HEK293 (cell line): ENCODE measurements around the gene LRRC26.

Experiments
- CTCF ChIP-seq: fragments of 450-650 bp; formaldehyde crosslinking; IDR thresholded peaks from 2 replicates; pipeline ENCODE4 v1.5.1; 2016; ENCODE audit warnings: missing biosample characterization, missing genetic modification characterization
- HOXC10 ChIP-seq: sonication (generic); formaldehyde crosslinking; IDR thresholded peaks from 2 replicates; pipeline ENCODE4 v1.8.1; 2023; ENCODE audit warnings: mild to moderate bottlenecking, missing genetic modification reagents
- KLF8 ChIP-seq: fragments of 450-650 bp; formaldehyde crosslinking; IDR thresholded peaks from 2 replicates; pipeline ENCODE4 v1.5.1; 2016; ENCODE audit warnings: missing biosample characterization, missing genetic modification characterization
- SP2 ChIP-seq: fragments of 450-650 bp; formaldehyde crosslinking; IDR thresholded peaks from 2 replicates; pipeline ENCODE4 v1.5.1; 2016; ENCODE audit warnings: missing biosample characterization, missing genetic modification characterization
- ZNF121 ChIP-seq: fragments of 450-650 bp; formaldehyde crosslinking; IDR thresholded peaks from 2 replicates; pipeline ENCODE4 v1.5.1; 2016; ENCODE audit warnings: missing biosample characterization, missing genetic modification characterization
- ZNF18 ChIP-seq: fragments of 450-650 bp; formaldehyde crosslinking; IDR thresholded peaks from 2 replicates; pipeline ENCODE4 v1.5.1; 2016; ENCODE audit warnings: missing biosample characterization, missing genetic modification characterization
- ZNF350 ChIP-seq: fragments of 450-650 bp; formaldehyde crosslinking; IDR thresholded peaks from 2 replicates; pipeline ENCODE4 v1.5.0; 2017; ENCODE audit warnings: missing biosample characterization, mild to moderate bottlenecking, missing genetic modification characterization
- ZNF391 ChIP-seq: fragments of 450-650 bp; formaldehyde crosslinking; IDR thresholded peaks from 2 replicates; pipeline ENCODE4 v1.5.1; 2016; ENCODE audit warnings: low read depth, missing biosample characterization, missing genetic modification characterization, borderline replicate concordance
- ZNF555 ChIP-seq: fragments of 450-650 bp; formaldehyde crosslinking; conservative IDR thresholded peaks from 2 replicates; pipeline ENCODE4 v1.5.1; 2017; ENCODE audit warnings: missing biosample characterization, mild to moderate bottlenecking, missing genetic modification characterization, inconsistent platforms
- ZNF777 ChIP-seq: fragments of 450-650 bp; formaldehyde crosslinking; IDR thresholded peaks from 2 replicates; pipeline ENCODE4 v1.5.1; 2017; ENCODE audit warnings: missing biosample characterization, missing genetic modification characterization, borderline replicate concordance
- ZNF830 ChIP-seq: fragments of 450-650 bp; IDR thresholded peaks from 2 replicates; pipeline ENCODE4 v1.5.0; 2018; ENCODE audit warnings: missing biosample characterization, missing genetic modification characterization, low read depth, mild to moderate bottlenecking, moderate library complexity
- TF ChIP-seq, protein P1 (sequence below): fragments of 450-650 bp; formaldehyde crosslinking; IDR thresholded peaks from 2 replicates; pipeline ENCODE4 v1.5.1; 2016; ENCODE audit warnings: missing biosample characterization, missing genetic modification characterization
- TF ChIP-seq, protein P2 (sequence below): fragments of 450-650 bp; formaldehyde crosslinking; IDR thresholded peaks from 2 replicates; pipeline ENCODE4 v1.5.1; 2016; ENCODE audit warnings: missing biosample characterization, missing genetic modification characterization

GRCh38 chr9:137178201-137178938, 8.5 kb upstream of the LRRC26 start:
- no peak for TF ChIP-seq HOXC10 (CRISPR knock-in tag)
- no peak for TF ChIP-seq CTCF (tag by site-specific recombination)
- TF ChIP-seq KLF8 (tag by site-specific recombination), result no peak
- TF ChIP-seq SP2 (tag by site-specific recombination), result no peak
- TF ChIP-seq ZNF391 (tag by site-specific recombination), result no peak
- TF ChIP-seq ZNF830 (tag by site-specific recombination), result no peak
- TF ChIP-seq, protein P1, sequence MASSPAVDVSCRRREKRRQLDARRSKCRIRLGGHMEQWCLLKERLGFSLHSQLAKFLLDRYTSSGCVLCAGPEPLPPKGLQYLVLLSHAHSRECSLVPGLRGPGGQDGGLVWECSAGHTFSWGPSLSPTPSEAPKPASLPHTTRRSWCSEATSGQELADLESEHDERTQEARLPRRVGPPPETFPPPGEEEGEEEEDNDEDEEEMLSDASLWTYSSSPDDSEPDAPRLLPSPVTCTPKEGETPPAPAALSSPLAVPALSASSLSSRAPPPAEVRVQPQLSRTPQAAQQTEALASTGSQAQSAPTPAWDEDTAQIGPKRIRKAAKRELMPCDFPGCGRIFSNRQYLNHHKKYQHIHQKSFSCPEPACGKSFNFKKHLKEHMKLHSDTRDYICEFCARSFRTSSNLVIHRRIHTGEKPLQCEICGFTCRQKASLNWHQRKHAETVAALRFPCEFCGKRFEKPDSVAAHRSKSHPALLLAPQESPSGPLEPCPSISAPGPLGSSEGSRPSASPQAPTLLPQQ (tag by site-specific recombination), result no peak
- no peak for TF ChIP-seq ZNF350 (tag by site-specific recombination)
- no peak for TF ChIP-seq ZNF555
- TF ChIP-seq, protein P2, sequence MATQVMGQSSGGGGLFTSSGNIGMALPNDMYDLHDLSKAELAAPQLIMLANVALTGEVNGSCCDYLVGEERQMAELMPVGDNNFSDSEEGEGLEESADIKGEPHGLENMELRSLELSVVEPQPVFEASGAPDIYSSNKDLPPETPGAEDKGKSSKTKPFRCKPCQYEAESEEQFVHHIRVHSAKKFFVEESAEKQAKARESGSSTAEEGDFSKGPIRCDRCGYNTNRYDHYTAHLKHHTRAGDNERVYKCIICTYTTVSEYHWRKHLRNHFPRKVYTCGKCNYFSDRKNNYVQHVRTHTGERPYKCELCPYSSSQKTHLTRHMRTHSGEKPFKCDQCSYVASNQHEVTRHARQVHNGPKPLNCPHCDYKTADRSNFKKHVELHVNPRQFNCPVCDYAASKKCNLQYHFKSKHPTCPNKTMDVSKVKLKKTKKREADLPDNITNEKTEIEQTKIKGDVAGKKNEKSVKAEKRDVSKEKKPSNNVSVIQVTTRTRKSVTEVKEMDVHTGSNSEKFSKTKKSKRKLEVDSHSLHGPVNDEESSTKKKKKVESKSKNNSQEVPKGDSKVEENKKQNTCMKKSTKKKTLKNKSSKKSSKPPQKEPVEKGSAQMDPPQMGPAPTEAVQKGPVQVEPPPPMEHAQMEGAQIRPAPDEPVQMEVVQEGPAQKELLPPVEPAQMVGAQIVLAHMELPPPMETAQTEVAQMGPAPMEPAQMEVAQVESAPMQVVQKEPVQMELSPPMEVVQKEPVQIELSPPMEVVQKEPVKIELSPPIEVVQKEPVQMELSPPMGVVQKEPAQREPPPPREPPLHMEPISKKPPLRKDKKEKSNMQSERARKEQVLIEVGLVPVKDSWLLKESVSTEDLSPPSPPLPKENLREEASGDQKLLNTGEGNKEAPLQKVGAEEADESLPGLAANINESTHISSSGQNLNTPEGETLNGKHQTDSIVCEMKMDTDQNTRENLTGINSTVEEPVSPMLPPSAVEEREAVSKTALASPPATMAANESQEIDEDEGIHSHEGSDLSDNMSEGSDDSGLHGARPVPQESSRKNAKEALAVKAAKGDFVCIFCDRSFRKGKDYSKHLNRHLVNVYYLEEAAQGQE (tag by site-specific recombination), result peak; percentile 51; the same call in 1 of the 2 replicates
- TF ChIP-seq ZNF777 (tag by site-specific recombination), result no peak
- TF ChIP-seq ZNF121 (tag by site-specific recombination), result no peak
- TF ChIP-seq ZNF18, result no peak
